ENCODE data around the gene TAAR5.
"Not testable (repeated sequence)": the region's sequence is repeated elsewhere in the genome, so short reads cannot be mapped to it uniquely, and the experiment has no call there.

Gene TAAR5

GRCh38 chr6:132569170-132569569, 20.4 kb downstream of the TAAR5 start:
- DNase-seq: no peak

DNA sequence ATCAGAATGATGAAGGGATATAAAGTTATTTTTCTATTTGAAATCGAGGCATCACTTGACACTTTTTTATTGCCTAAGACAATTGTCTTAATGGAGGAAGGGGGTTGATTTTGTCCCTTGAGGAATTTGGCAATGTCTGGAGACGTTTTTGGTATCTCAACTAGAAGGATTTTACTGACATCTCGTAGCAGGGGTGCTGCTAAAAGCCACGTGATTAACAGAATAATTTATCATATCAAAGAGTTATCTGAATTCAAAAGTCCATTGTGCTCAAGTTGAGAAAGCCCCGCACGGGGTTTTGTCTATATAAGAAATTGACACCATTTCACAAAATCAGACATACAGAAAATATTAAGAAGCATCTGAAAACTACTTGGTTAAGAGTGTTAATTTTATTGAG, 20.9 kb downstream of the TAAR5 start:
- no peak for DNase-seq

DNA sequence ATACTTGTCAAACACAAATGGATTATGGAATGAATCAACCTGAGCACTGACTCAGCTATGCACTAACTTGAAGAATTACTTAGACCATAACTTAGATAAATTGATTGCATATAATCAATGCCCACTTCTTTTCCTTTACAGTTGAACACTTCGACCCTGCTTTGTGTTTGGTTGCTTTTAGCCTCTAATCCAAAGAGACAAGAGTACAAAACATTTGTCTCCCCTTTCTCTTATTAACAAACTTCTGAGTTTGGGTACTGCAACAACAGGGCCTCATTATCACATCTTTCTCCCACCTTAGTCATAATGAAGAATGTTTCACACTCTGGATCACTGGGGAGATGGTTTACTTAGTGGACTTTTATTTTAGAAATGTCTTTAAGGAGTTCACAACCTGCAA, 22.0 kb downstream of the TAAR5 start:
- no peak for DNase-seq

GRCh38 chr6:132566404-132566803, 23.1 kb downstream of the TAAR5 start:
- DNase-seq: no peak

GRCh38 chr6:132560087-132560486, 29.5 kb downstream of the TAAR5 start:
- not testable (repeated sequence) for DNase-seq

DNA sequence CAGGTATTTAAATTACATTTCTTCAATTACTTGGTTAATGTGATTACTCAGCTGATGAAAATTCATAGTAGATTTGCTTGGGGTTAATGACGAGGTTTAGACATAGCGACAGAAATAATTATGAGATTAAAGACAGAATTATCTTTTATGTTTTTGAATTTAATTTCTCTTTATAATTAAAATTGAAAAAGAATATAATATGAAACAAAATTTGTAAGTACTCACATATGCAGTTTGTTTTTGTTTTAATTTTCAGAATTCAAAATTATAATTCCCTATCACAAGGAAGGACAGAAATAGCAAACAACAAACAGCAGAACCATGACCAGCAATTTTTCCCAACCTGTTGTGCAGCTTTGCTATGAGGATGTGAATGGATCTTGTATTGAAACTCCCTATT, 37.2 kb downstream of the TAAR5 start, which contains the start of gene TAAR8:
Gene TAAR8 (plus strand): TSS at position 301 of the 400 bp plus-strand sequence. CDS start 21 bp downstream, at position 322.
- DNase-seq: no peak

DNA sequence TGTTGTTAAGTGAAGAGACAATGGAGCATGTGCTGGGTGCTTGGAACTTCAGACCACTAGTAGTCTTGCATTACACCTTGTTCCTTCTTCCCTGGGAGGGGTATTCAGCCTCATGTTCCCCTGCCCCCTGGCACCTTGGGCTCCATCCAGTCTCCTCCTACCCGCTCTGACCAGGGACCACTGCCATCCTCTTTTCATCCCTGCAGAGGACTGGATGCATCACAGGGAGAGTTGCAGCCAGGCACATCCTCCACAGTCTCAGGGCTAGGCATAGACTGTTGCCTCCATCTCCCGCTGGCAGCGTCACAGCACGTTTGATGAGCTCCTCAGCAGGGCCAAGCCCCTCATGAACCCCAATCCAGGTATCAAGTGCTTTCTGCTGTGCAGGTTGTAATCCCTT, 38.3 kb downstream of the TAAR5 start:
- no peak for DNase-seq

DNA sequence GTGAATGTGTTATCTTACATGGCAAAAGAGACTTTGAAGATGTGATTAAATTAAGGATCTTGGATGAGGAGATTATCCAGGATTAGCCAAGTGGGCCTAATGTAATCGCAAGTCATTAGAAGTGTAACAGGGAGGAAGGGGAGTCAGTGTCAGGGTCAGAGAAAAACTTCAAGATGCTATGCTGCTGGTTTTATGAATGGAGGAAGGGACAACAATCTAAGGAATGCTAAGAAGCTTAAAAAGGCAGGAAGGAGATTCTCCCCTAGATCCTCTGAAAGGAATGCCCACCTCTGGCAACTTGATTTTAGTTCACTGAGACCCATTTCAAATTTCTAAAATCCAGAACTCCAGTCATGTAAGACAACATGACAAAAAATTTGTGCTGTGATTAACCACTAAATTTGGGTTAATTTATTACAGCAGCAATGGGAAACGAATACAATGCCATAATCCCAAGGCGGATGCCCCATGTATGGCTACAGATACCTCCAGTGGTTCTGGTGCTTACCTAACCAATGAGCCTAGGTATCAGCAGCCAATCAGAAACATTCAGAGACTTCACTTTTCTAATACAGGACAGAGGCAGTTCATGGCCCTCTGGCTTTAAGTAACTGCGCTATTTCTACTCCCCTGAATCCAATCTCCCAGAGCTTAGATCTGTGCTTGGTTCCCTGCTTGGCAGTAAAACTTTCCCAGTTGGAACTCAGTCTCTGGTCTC, 40.6 kb downstream of the TAAR5 start:
- no peak for DNase-seq

- DNase-seq: no peak
Observed at GRCh38 chr6:132544826-132545225, 44.7 kb downstream of the TAAR5 start.

Data from stimulated activated naive CD4-positive, alpha-beta T cell (primary cell).